Neural progenitor cell (in vitro differentiated cells): ENCODE results near the gene THRB.

Experiments used
- EZH2 ChIP-seq: fragments of 200-600 bp; sonication (generic); IDR thresholded peaks from 2 replicates; pipeline ENCODE4 v1.6.1; 2017; ENCODE audit warnings: antibody characterized with exemption, mild to moderate bottlenecking, moderate library complexity
- EZH2phosphoT487 ChIP-seq: fragments of 200-600 bp; sonication (generic); IDR thresholded peaks from 2 replicates; pipeline ENCODE4 v1.6.1; 2017; ENCODE audit warnings: antibody characterized with exemption
- TF ChIP-seq, protein P1 (sequence below): fragments of 200-600 bp; sonication (generic); IDR thresholded peaks from 2 replicates; pipeline ENCODE4 v1.5.1; 2017; ENCODE audit warnings: antibody characterized with exemption, mild to moderate bottlenecking

DNA sequence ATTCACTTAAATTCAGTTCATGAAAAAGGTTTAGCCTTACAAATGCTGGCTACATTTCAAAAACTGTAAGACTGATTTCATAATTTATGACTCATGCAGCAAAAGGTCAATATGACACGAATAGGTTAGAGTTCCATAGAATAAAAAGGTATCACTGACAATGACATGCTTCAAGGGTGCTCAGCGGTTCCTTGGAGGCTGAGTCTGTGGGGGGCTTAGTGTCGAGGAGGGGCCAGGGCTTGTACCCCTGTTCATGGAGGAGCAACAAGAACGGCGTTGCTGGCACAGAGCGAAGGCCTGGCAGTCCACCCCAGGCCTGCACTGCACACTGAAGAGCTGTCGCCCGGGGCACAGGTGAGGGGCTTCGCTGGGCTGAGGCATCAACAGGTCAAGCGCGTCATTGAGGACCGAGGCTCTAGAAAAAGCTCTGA lies 375.3 kb downstream of the THRB start:
- TF ChIP-seq, protein P1, sequence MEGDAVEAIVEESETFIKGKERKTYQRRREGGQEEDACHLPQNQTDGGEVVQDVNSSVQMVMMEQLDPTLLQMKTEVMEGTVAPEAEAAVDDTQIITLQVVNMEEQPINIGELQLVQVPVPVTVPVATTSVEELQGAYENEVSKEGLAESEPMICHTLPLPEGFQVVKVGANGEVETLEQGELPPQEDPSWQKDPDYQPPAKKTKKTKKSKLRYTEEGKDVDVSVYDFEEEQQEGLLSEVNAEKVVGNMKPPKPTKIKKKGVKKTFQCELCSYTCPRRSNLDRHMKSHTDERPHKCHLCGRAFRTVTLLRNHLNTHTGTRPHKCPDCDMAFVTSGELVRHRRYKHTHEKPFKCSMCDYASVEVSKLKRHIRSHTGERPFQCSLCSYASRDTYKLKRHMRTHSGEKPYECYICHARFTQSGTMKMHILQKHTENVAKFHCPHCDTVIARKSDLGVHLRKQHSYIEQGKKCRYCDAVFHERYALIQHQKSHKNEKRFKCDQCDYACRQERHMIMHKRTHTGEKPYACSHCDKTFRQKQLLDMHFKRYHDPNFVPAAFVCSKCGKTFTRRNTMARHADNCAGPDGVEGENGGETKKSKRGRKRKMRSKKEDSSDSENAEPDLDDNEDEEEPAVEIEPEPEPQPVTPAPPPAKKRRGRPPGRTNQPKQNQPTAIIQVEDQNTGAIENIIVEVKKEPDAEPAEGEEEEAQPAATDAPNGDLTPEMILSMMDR = no peak
- TF ChIP-seq EZH2 (no peak), EZH2phosphoT487 (no peak)
